ENCODE measurements around the gene RPIA.
"Not testable (repeated sequence)": the region's sequence is repeated elsewhere in the genome, so short reads cannot be mapped to it uniquely, and the experiment has no call there.

The RPIA gene
- long read RNA-seq, donor 1, transcript RPIA-201 (9 exons, 1,848 nt), result major isoform, 13 of 26 reads
- long read RNA-seq, donor 1, partial matches to known transcripts, result 13 of 26 reads
- long read RNA-seq, donor 1, other reads (novel, unspliced or antisense), result 0 of 26 reads
- long read RNA-seq, donor 2, transcript RPIA-201 (9 exons, 1,848 nt), result major isoform, 17 of 17 reads
- long read RNA-seq, donor 2, partial matches to known transcripts, result 0 of 17 reads
- long read RNA-seq, donor 2, other reads (novel, unspliced or antisense), result 0 of 17 reads
- long read RNA-seq, donor 3, transcript RPIA-201 (9 exons, 1,848 nt), result major isoform, 10 of 10 reads
- long read RNA-seq, donor 3, partial matches to known transcripts, result 0 of 10 reads
- long read RNA-seq, donor 3, other reads (novel, unspliced or antisense), result 0 of 10 reads
- long read RNA-seq, donor 4, transcript RPIA-201 (9 exons, 1,848 nt), result major isoform, 14 of 14 reads
- long read RNA-seq, donor 4, partial matches to known transcripts, result 0 of 14 reads
- long read RNA-seq, donor 4, other reads (novel, unspliced or antisense), result 0 of 14 reads
- long read RNA-seq, donor 5, transcript RPIA-201 (9 exons, 1,848 nt), result major isoform, 26 of 26 reads
- long read RNA-seq, donor 5, partial matches to known transcripts, result 0 of 26 reads
- long read RNA-seq, donor 5, other reads (novel, unspliced or antisense), result 0 of 26 reads
- long read RNA-seq, donor 6, transcript RPIA-201 (9 exons, 1,848 nt), result major isoform, 13 of 13 reads
- long read RNA-seq, donor 6, partial matches to known transcripts, result 0 of 13 reads
- long read RNA-seq, donor 6, other reads (novel, unspliced or antisense), result 0 of 13 reads
- long read RNA-seq, donor 7, transcript RPIA-201 (9 exons, 1,848 nt), result major isoform, 24 of 24 reads
- long read RNA-seq, donor 7, partial matches to known transcripts, result 0 of 24 reads
- long read RNA-seq, donor 7, other reads (novel, unspliced or antisense), result 0 of 24 reads
- long read RNA-seq, donor 8, transcript RPIA-201 (9 exons, 1,848 nt), result major isoform, 20 of 30 reads
- long read RNA-seq, donor 8, partial matches to known transcripts, result 10 of 30 reads
- long read RNA-seq, donor 8, other reads (novel, unspliced or antisense), result 0 of 30 reads

- peak; percentile 95 for DNase-seq
These were observed at the start of gene RPIA for GRCh38 chr2:88691339-88692183. Gene RPIA, plus strand, starts transcription at chr2:88691673. Its CDS starts 26 bp downstream, at chr2:88691699.

DNA sequence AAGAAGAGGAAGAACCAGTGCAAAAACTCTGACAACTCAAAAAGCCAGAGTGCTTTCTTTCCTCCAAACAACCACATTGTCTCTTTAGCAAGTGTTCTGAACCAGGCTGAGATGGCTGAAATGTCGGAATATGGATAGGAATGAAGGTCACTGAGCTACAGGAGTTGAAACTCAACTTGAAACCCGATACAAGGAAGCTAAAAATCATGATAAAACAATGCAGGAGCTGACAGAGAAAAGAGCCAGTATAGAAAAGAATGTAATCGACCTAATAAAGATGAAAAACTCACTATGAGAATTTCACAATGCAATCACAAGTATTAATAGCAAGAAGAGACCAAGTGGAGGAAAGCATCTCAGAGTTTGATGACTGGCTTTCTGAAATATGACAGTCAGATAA lies 49.2 kb upstream of the RPIA start:
- DNase-seq, result no peak

GRCh38 chr2:88645291-88645882 lies 46.1 kb upstream of the RPIA start:
- DNase-seq, result not testable (repeated sequence)

GRCh38 chr2:88651646-88652045 lies 39.8 kb upstream of the RPIA start:
- DNase-seq, result no peak

DNA sequence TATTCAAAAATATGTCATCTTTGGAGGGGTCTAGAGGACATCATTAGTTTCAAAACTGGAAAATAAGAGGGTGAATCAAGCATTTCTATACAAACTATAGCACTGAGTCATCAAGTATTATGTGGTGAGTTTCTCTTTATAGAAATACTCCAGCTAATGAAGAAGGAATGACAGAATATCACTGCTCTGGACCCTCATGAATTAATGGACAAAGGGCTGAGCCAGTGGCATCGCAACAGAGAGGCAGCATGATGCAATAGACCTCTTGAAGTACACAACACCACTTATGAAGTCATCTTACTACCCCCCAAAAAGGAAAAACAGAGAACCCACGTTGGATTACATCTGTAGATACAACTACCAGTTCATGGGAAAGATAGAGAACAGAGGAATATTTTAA lies 36.8 kb upstream of the RPIA start:
- DNase-seq, result no peak

- no peak for DNase-seq
These were observed 34.8 kb upstream of the RPIA start for GRCh38 chr2:88656690-88657089.

GRCh38 chr2:88657131-88657530 lies 34.3 kb upstream of the RPIA start:
- DNase-seq, result no peak

DNA sequence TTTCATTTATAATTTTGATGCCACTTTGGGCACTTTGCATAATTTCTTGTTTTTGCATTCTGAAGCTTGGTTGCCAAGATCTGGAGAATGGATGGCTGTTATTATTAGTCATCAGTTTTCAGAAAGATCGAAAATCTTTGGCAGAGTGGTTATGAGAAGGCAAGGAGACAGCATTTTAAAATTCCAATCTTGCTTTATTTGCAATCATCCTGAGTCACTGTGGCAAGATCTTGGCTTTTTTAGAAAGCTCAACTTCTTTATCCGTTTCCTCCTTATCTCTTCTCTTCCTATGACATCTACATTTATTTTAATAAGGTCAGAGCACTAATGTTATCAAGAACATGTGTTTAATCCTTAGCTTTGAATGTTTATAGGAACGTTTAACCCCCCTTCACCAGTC lies 33.1 kb upstream of the RPIA start:
- DNase-seq, result no peak

GRCh38 chr2:88658881-88659537 lies 32.5 kb upstream of the RPIA start:
- DNase-seq, result no peak

DNA sequence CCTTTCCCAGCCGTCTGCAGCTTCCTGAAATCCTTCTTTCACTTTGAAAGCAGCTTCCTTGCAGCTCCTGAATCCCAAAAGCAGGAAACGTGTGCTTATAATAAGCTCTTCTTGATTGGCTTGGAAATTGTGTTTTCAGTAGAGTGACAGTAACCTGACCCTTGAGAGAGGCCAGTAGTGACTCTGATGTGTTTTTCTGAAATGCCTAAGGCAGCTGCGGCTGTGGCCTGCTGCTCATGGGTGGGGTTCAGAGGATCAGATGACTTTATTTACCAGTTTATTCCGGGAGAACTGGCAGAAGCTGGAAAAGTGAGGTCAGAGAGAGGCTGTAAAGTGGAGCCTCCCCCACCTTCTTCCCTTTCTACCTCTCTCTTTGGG lies 31.9 kb upstream of the RPIA start:
- DNase-seq, result no peak

DNA sequence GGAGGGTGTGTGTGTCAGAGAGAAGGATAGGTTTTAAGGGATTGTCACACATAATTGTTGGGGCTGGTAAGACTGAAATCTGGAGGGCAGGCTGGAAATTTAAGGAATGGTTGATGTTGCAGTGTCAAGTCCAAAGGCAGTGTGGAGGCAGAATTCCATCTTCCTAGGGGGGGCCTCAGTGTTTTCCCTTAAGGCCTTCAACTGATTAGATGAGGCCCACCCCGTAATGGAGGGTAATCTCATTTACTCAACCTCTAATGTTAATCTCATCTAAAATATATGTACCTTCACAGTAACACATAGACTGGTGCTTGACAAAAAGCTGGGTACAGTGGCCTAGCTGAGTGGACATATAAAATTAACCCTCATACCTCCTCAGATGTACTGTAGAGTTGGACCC lies 30.9 kb upstream of the RPIA start:
- no peak for DNase-seq

DNA sequence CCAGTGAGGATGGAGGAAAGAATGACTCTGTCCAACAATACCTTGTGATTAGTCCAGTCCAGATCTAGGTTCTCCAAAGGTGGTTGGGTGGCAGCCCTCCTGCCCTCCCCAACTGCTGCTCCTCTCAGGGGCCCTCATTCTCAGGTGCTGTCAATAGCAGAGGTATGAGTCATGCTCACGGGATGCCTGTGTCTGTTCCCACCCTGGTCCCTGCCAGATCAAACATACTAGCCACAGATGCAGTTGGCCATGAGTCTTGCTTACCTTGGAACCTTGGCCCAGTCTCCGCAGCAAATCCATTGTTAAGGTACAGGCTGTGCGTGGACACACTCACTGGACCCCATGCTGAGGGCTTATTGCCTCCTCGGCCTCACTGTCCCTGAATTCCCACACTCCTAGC lies 24.9 kb upstream of the RPIA start:
- no peak for DNase-seq

DNA sequence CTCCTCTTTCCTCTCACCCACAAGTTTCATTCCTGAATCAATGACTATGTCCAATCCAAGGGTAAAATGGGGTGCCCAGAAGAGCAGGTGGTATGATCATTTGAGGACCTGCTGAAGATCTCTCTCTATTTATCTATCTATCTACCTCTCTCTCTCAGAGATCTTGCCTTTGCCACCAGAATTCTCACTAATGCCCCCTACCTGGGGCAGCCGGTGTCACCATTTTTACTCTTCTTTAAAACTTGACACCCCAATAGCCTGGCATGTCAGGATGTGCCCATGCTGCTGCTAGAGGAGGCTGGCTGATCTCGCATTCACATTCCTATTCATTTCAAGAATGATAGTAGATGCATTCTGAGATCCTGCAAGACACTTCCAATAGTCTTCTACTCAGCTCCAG lies 24.3 kb upstream of the RPIA start:
- DNase-seq, result no peak

DNA sequence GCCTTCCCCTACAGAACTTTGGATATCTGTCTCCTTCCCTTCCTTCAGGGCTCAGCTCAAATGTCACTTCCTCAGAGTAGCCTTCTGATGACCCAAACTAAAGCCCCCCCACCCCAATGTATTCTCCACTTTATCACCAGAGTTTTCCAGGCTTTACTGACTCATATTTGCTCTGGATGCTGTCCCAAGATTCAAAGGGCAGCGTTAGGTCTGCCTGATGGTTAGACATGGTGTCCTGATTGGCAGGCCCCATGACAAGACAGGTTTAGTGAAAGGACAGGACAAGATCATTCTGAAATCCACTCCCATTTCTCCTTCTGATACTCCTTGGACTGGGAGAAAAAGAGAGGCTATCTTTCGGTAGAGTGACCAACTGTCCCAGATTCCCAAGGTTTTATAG lies 22.6 kb upstream of the RPIA start:
- no peak for DNase-seq

- DNase-seq, result no peak
These were observed 21.8 kb upstream of the RPIA start for GRCh38 chr2:88669482-88670214.

DNA sequence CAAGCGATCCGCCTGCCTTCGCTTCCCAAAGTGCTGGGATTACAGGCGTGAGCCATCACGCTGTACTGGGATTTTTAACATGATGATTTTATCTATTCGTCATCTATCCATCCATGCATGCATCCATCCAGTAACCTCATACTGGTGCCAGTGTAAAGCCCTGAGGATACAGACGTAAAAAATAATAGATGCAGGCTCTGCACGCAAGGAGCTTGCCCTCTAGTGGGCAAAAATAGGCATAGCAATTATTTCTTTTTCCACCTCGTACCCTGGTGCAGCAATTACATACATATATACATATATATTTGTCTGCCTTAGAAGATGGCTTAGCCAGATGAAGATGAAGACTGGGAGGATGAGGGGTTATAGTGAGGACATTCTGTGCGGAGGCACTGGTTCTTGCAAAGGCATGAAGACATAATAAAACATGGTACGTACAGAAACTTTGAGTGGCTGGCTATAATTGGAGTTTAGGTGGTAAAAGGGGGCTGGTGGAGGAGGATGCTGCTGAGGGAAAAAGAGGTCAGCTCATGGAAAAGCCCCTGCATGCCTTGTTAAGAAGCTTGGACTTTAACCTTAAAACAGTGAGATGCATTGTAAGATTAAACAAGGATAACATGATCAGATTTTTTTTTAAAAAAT lies 19.6 kb upstream of the RPIA start:
- DNase-seq, result peak; percentile 49

DNA sequence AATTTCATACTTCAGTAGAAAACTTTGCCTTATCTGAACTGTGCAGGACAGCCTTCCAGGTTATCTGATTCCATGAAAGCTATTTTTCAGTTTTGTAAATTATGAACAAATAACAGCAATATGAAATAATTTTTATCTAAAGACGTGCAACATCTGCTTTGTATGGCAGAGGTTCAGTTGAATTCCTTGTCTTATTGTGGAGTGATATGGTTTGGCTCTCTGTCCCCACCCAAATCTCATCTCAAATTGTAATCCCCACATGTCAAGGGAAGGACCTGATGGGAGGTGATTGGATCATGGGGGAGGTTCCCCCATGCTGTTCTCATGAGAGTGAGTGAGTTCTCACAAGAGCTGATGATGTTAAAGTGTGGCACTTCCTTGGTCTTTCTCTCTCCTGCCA lies 18.1 kb upstream of the RPIA start:
- DNase-seq, result no peak

DNA sequence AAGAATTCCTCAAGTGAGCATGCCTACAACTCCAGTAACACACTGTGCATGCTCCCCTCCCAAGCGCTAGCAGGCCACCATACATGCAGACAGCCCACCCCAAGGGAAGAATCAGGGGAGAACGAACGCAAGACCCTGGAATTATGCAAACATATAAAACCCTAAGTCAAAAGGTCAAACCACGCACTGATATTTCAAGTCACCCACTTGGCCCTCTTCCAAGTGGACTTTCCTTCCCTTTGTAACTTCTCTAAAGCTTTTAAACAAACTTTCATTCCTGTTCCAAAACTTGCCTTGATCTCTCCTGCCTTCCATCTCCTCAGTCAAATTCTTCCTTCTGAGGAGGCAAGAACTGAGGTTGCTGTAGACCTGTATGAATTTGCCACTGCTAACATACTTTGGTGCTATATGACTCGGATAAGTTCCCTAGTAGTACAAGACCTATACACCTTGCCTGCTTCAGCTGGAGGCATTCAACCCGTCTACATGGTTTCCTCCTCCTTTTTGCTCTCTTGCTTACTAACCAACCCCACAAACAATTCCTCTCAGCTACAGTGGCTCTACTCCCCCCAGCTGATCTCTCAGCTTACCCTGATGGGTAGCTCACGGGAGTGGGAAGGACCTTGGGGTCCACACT lies 11.1 kb upstream of the RPIA start:
- no peak for DNase-seq

- DNase-seq, result no peak
These were observed 10.6 kb upstream of the RPIA start for GRCh38 chr2:88680916-88681315.

Measured in right kidney (tissue), 9 donors.